Effector memory CD4-positive, alpha-beta T cell (primary cell): ENCODE data around the gene UCN.
"Not testable (repeated sequence)": the region's sequence is repeated elsewhere in the genome, so short reads cannot be mapped to it uniquely, and the experiment has no call there.

Experiments used
- DNase-seq, 3 donors: peaks; one replicate each; pipeline ENCODE4 v3.0.0-alpha.2; 2020
- H3K27ac ChIP-seq: 2 replicates; pipeline ENCODE4 v1.7.0; 2013; ENCODE audit warnings: mild to moderate bottlenecking, low read length, moderate library complexity; ENCODE audit not compliant: insufficient read depth, poor library complexity, severe bottlenecking
- H3K27me3 ChIP-seq: replicated peaks from 2 replicates; pipeline ENCODE4 v1.7.0; 2013; ENCODE audit warnings: mild to moderate bottlenecking, low read length; ENCODE audit not compliant: insufficient read depth, control insufficient read depth, poor library complexity, severe bottlenecking
- H3K36me3 ChIP-seq: 2 replicates; pipeline ENCODE4 v1.7.0; 2013; ENCODE audit warnings: mild to moderate bottlenecking, low read length, moderate library complexity; ENCODE audit not compliant: control insufficient read depth, insufficient read depth
- H3K4me1 ChIP-seq: 2 replicates; pipeline ENCODE4 v1.7.0; 2013; ENCODE audit warnings: low read length, mild to moderate bottlenecking; ENCODE audit not compliant: control insufficient read depth, insufficient read depth, poor library complexity, severe bottlenecking
- H3K4me3 ChIP-seq: 2 replicates; pipeline ENCODE4 v1.7.0; 2013; ENCODE audit warnings: low read length, low read depth, mild to moderate bottlenecking; ENCODE audit not compliant: insufficient read depth, poor library complexity, severe bottlenecking
- H3K9me3 ChIP-seq: 2 replicates; pipeline ENCODE4 v1.7.0; 2013; ENCODE audit warnings: mild to moderate bottlenecking, low read length, moderate library complexity; ENCODE audit not compliant: control insufficient read depth
- total RNA-seq, 3 donors: gene quantifications; one replicate each; lab custom pipeline; 2026; lab: John Stamatoyannopoulos, UW

Gene UCN, protein sequence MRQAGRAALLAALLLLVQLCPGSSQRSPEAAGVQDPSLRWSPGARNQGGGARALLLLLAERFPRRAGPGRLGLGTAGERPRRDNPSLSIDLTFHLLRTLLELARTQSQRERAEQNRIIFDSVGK
- total RNA-seq = 0.26 to 1.0 (median 0.58) reads per million in 3 donors

DNA sequence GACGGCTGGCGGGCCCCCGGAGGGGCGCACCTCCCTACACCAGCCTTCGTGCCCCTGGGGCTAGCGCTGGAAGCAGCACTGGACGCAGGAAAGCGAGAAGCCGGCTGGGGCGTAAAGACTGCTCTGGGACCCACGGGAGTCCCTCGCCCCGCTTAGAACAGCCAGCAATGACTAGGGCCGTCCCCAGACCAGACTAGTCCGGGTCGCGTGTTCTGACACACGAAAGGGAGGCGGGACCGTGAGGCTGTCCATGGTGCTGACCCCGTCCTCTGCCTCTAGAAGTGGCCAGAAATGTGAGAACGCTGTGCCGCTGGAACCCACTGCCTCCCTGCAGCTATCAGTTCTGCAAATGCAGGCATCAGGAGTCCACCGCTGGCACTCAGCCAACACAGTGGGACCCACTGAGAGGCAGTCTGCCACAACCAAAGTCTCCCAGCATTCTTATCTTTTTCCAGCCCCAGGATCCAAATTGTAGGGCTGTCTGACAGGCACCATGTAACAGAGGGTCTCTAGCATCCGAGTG lies at the start of gene UCN:
TSS of gene UCN (minus strand) at position 87 of the 523 bp plus-strand sequence. CDS start 550 bp downstream, outside the sequence.
- Histone ChIP-seq H3K9me3 (no peaks in the 10 kb centered on the region), H3K27ac (no peak within 1 kb of the TSS), H3K4me1 (peaks cover 11% of the 10 kb centered on the region), H3K27me3 (peaks cover 14% of the 10 kb centered on the region), H3K4me3 (no peak within 1 kb of the TSS), H3K36me3 (peaks cover 4% of the 10 kb centered on the region)
- no peak for DNase-seq

DNA sequence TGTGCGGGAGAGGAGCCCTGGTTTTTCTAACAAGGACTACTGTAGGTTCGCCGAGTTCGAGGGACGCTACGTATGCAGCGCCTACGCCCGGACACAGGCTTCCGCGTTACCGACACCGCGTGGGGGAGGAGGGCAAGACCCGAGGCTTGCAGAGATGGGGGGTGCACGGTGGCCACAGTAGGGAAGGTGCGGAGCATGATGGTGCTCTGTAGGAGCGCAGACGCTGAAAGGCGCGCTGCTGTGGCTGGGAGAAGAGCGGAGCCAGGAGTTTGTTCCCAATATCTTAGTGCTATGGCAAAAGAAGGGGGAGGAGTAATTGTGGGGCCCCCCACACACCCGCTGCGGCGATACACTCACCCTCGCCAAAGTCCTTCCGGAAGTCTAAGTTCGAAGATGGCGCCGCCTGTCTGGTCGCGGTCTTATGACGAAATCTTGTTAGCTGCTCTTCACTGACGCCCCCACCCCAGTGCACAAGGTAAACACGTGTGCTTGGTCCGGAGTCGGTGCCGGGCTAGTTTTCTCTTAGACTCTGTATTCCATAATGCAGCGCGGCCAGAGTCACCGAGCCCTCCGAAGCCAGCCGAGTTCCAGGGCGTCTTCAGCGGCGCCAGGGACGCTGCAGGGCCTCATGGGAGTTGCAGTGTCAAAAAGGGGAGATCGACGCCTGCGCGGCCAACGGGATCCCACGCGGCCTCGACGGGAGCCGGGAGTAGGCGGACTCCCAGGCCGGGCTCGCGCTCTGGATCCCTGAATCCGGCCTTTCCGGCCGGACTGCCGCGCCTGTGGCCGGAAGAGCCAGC lies 48.3 kb upstream of the UCN start, which contains the start of gene GTF3C2:
TSS of gene GTF3C2 (minus strand) at position 383 of the 800 bp plus-strand sequence. CDS start 13,210 bp downstream, outside the sequence.
- DNase-seq = peak; percentile 85 to 90 (median 89)
- Histone ChIP-seq H3K27me3 (no peaks in the 10 kb centered on the region), H3K4me3 (peak within 1 kb of the TSS; percentile 87), H3K4me1 (peaks cover 24% of the 10 kb centered on the region), H3K9me3 (no peaks in the 10 kb centered on the region), H3K36me3 (no peaks in the 10 kb centered on the region), H3K27ac (peak within 1 kb of the TSS; percentile 92)

DNA sequence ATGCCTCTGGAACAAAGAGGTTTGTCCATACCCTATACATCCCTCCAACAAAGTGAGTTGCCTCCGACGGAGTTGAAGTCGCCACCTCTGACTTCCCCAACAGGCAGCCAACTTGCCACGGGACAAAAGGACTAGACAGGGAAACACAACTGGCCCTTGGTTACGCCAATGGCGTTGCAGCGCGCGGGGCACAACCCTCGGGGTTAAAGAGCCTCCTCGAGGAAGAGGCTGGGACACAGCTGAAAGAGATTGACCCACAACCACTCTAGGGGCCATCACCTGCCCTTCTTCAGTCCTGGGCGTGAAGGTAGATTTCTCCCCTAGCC lies 47.8 kb upstream of the UCN start:
- no peaks in the 10 kb centered on the region for H3K9me3 ChIP-seq
- H3K27ac ChIP-seq = peak overlapping the region; percentile 92
- peaks cover 24% of the 10 kb centered on the region for H3K4me1 ChIP-seq
- no peaks in the 10 kb centered on the region for H3K36me3 ChIP-seq
- peak overlapping the region; percentile 87 for H3K4me3 ChIP-seq
- H3K27me3 ChIP-seq = no peaks in the 10 kb centered on the region
- peak in 1 of 3 donors; percentile 23 for DNase-seq

DNA sequence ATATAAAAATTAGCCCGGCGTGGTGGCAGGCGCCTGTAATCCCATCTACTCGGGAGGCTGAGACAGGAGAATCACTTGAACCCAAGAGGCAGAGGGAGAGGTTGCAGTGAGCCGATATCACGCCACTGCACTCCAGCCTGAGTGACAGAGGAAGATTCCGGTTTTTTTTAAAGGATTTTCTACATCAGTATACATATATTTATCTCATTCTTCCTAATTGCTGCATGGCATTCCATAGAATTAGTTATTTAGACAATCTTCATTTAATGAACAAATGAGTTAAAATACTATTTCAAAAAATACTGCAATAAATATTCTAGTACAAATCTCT lies 46.3 kb upstream of the UCN start:
- Histone ChIP-seq H3K4me3 (no peak overlapping the region), H3K27ac (no peak overlapping the region), H3K36me3 (peaks cover 5% of the 10 kb centered on the region), H3K9me3 (no peaks in the 10 kb centered on the region), H3K4me1 (peaks cover 24% of the 10 kb centered on the region), H3K27me3 (no peaks in the 10 kb centered on the region)
- no peak for DNase-seq

DNA sequence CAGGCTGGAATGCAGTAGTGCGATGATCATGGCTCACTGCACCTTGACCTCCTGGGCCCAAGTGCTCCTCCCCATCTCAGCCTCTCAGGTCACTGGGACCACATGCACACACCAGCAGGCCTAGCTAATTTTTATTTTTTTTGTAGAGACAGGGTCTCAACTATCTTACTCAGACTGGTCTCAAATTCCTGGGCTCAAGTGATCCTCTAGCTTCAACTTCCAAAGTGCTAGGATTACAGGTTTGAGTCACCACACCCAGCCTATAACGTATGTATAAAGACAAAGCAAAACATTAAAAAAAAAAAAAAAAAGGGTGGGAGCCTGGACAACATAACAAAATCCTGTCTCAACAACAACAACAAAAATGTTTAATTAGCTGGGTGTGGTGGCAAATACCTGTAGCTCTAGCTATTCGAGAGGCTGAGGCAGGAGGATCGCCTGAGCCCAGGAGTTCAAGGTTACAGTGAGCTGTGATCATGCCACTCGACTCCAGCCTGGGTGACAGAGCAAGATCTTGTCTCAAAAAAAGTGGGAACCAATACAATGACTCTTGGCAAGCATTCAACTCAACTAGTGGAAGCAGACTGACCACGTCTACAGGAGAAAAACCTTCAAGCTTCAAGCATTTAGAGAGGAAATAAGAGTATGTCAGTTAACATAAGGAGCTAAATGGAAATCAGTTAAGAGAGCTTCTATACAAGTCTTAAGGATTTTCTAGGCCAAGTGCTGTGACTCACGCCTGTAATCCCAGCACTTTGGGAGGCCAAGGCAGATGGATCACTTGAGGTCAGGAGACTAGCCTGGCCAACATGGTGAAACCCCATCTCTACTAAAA lies 45.7 kb upstream of the UCN start:
- Histone ChIP-seq H3K4me1 (peaks cover 24% of the 10 kb centered on the region), H3K27ac (no peak overlapping the region), H3K4me3 (no peak overlapping the region), H3K9me3 (no peaks in the 10 kb centered on the region), H3K27me3 (no peaks in the 10 kb centered on the region), H3K36me3 (peaks cover 5% of the 10 kb centered on the region)
- no peak for DNase-seq

DNA sequence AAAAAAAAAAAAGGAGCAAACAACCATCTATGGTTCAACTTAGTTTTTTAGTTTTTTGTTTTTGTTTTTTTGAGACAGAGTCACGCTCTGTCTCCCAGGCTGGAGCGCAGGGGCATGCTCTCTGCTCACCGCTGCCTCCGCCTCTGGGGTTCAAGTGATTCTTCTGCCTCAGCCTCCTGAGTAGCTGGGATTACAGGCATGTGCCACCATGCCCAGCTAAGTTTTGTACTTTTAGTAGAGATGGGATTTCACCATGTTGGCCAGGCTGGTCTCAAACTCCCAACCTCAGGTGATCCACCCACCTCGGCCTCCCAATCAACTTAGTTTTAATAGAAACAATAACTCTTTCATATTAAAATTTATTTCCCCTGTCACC lies 45.1 kb upstream of the UCN start:
- H3K36me3 ChIP-seq, H3K27ac ChIP-seq, H3K27me3 ChIP-seq, H3K9me3 ChIP-seq, H3K4me3 ChIP-seq, DNase-seq: not testable (repeated sequence)
- H3K4me1 ChIP-seq = peaks cover 24% of the 10 kb centered on the region

DNA sequence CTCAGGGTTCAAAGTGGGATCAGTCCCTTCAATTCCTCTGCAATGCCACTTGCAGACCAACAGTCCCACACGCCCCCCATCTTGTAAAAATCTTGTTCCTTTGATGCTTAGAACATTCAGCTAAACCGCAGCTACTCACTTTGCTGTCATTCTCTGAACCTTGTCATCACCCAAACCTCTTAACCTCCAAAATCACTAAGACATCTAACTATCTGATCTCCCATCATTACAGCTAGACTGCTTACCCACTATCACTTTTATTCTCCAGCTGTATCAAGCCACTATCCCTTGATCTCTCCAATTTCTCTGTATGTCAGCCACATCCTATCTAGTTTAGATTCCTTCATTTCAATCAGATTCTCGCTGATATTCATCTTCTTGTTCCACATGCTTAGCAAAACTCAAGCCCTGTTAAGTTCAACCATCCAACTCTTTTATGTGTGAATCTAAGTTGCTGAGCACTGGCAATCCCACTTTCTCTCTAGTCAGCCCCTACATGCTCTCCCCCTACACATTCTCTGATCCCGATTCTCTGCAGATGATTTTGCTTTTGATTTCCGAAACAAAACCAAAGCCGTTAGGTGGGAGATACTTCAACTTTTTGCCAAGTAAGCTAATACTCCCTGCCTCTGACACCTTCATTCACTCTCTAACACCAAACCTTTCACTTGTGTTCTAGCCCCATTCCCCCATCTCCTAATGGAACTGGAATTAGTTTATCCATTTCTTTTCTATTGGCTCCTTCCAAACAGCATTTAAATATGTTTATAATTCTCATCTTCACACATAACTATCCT lies 43.8 kb upstream of the UCN start:
- peaks cover 15% of the 10 kb centered on the region for H3K4me1 ChIP-seq
- no peak for DNase-seq
- H3K9me3 ChIP-seq = no peaks in the 10 kb centered on the region
- no peaks in the 10 kb centered on the region for H3K27me3 ChIP-seq
- H3K4me3 ChIP-seq = no peak overlapping the region
- peaks cover 6% of the 10 kb centered on the region for H3K36me3 ChIP-seq
- no peak overlapping the region for H3K27ac ChIP-seq

DNA sequence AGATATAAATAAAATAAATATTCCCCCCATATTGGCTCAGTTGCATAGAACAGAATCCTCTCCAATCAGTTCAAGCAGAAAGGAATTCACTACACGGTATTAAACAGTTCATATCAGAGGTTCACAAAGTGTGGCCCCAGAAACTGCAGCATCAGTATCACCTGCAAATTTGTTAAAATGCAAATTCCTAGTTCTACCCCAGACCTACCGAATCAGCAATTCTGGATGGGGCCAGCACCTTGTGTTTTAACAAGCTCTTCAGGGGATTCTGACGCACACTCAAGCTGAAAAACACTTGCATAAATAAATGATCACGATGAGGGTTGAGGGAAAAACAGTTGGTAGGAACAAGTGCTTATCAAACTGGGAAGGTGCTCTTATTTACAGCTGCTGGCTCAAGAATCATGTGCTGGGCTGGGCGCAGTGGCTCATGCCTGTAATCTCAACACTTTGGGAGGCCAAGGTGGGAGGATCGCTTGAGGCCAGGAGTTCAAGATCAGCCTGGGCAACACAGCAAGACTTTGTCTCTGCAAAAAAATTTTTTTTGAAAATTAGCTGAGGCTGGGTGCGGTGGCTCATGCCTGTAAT lies 42.0 kb upstream of the UCN start:
- H3K9me3 ChIP-seq = no peaks in the 10 kb centered on the region
- DNase-seq = no peak
- no peaks in the 10 kb centered on the region for H3K27me3 ChIP-seq
- peaks cover 11% of the 10 kb centered on the region for H3K4me1 ChIP-seq
- H3K36me3 ChIP-seq = peaks cover 9% of the 10 kb centered on the region
- no peak overlapping the region for H3K27ac ChIP-seq
- H3K4me3 ChIP-seq = no peak overlapping the region

DNA sequence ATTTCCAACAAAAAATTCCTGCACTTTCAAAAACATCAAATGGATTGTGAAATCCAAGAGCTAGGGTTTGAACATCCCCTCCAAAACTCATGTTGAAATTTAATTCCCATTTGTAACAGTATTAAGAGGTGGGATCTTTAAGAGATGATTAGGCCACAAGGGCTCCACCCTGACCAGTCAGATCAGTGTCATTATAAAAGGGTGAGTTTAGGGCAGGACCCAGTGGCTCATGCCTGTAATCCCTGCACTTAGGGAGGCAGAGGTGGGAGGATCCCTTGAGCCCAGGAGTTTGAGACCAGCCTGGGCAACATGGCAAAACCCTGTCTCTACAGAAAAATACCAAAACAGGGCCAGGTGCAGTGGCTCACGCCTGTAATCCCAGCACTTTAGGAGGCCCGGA lies 39.4 kb upstream of the UCN start:
- DNase-seq = no peak
- Histone ChIP-seq H3K4me3 (no peak overlapping the region), H3K36me3 (peaks cover 20% of the 10 kb centered on the region), H3K27ac (no peak overlapping the region), H3K9me3 (no peaks in the 10 kb centered on the region), H3K27me3 (no peaks in the 10 kb centered on the region), H3K4me1 (peaks cover 7% of the 10 kb centered on the region)
